Hematopoietic multipotent progenitor cell treated with erythropoietin and hydrocortisone succinate and interleukin-3 and kit ligand, for 4 days (in vitro differentiated cells): ENCODE results near the gene BLOC1S3.
A peak's percentile ranks its signal among the peaks of the same experiment; 100 is the strongest.
"Not testable (repeated sequence)": the region's sequence is repeated elsewhere in the genome, so short reads cannot be mapped to it uniquely, and the experiment has no call there.

Source experiments
- DNase-seq: peaks from one replicate; pipeline ENCODE4 v3.0.0-alpha.2; 2015

BLOC1S3 gene

GRCh38 chr19:45186509-45187334 is 8.1 kb downstream of the BLOC1S3 start:
- no peak for DNase-seq

GRCh38 chr19:45187421-45188100 is 9.0 kb downstream of the BLOC1S3 start:
- DNase-seq: peak; percentile 72

- no peak for DNase-seq
These were observed 11.4 kb downstream of the BLOC1S3 start for GRCh38 chr19:45189971-45190370.

- no peak for DNase-seq
These were observed 12.8 kb downstream of the BLOC1S3 start for GRCh38 chr19:45191375-45191774.

GRCh38 chr19:45195764-45196163 is 17.2 kb downstream of the BLOC1S3 start:
- no peak for DNase-seq

GRCh38 chr19:45200568-45200967 is 22.0 kb downstream of the BLOC1S3 start:
- peak; percentile 62 for DNase-seq

GRCh38 chr19:45202637-45203036 is 24.1 kb downstream of the BLOC1S3 start:
- no peak for DNase-seq

- no peak for DNase-seq
These were observed 27.2 kb downstream of the BLOC1S3 start for GRCh38 chr19:45205810-45206209.

- no peak for DNase-seq
These were observed 27.7 kb downstream of the BLOC1S3 start for GRCh38 chr19:45206328-45206727.

GRCh38 chr19:45211751-45212381 is 33.3 kb downstream of the BLOC1S3 start:
- DNase-seq: peak; percentile 35

- DNase-seq: no peak
These were observed 34.4 kb downstream of the BLOC1S3 start for GRCh38 chr19:45213031-45213430.

- DNase-seq: peak; percentile 18
These were observed 37.0 kb downstream of the BLOC1S3 start for GRCh38 chr19:45215391-45216191.

GRCh38 chr19:45216667-45217066 is 38.1 kb downstream of the BLOC1S3 start:
- no peak for DNase-seq

GRCh38 chr19:45217193-45217956 is 38.8 kb downstream of the BLOC1S3 start:
- no peak for DNase-seq

GRCh38 chr19:45217957-45218334 is 39.4 kb downstream of the BLOC1S3 start:
- DNase-seq: no peak

GRCh38 chr19:45218426-45218825 is 39.8 kb downstream of the BLOC1S3 start:
- no peak for DNase-seq

- DNase-seq: no peak
These were observed 40.5 kb downstream of the BLOC1S3 start for GRCh38 chr19:45218911-45219743.

GRCh38 chr19:45222724-45223123 is 44.1 kb downstream of the BLOC1S3 start:
- no peak for DNase-seq

- DNase-seq: no peak
These were observed 45.3 kb downstream of the BLOC1S3 start for GRCh38 chr19:45223879-45224278.

GRCh38 chr19:45224645-45225044 is 46.1 kb downstream of the BLOC1S3 start:
- DNase-seq: no peak

GRCh38 chr19:45229056-45229455 is 50.5 kb downstream of the BLOC1S3 start:
- DNase-seq: not testable (repeated sequence)
